ENCODE data around the gene APOH. TPM values are rescaled to one million over a fixed set of nuclear protein-coding genes. Genes with fewer than 3 reads are reported as not detected.

APOH gene
- total RNA-seq, 1 donor from 2014 or later = not detected

DNA sequence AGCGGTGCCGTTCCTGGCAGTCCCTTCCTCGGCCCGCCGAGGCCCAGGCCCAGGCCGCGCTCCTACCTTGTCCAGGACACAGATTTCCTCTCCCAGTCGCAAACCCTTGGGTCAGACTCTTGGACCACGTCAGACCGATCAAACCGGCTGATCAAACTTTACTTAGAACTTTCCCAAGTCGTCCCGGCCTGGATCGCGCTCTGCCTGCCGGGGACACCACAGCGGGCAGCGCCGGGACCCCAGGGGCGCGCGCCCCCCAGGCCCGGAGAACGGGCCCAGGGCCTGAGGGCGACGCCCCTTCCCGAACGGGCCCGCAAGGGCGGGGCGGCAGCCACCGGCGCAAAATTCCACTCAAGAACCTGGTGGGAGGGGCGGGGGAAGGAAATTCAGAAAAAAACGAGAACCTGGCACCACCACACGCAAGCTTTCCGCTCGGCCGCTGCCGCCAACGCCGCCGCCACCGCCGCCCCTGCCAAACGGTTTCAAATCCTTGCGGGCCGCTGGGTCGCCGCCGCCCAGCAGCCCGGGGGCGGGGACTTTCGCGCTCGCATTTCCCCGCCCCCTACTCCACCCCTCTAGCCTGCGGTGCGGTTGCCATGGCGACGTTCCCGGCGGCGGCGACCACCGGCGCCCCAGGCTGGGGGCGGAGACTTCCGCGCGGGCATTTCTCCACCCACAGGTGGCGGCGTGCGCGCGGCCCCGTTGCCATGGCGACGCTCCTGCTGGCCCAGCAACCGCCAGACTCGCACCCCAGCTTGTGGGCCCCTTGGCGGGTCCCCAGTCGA lies 37.4 kb downstream of the APOH start, which contains the start of gene CEP112:
Gene CEP112, minus strand, starts transcription at position 541 of the 785 bp plus-strand sequence.
- DNase-seq = peak; percentile 82

GRCh38 chr17:66190738-66191592 lies 38.2 kb downstream of the APOH start:
- DNase-seq = peak; percentile 63

- DNase-seq = no peak
These were observed 41.5 kb downstream of the APOH start for GRCh38 chr17:66187718-66188117.

DNA sequence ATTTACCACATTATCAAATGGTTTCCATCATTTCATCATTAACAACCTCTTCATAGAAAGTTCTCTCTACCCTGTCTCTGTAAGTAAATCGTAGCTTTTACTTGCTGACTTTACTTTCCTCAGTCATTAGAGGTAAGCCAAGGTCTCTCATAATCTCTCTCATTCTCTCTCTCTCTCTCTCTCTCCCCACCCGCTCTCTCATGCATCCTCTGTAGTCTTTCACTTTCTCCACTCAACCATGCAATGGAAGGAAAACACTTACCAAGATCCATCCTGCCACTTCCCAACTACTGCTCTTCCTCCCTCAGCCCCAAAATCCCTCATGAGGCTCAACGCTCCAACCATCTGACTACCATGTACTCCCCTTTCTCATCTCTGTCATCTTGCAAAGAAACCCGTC lies 43.4 kb downstream of the APOH start:
- no peak for DNase-seq

GRCh38 chr17:66184392-66184791 lies 44.8 kb downstream of the APOH start:
- DNase-seq = no peak

DNA sequence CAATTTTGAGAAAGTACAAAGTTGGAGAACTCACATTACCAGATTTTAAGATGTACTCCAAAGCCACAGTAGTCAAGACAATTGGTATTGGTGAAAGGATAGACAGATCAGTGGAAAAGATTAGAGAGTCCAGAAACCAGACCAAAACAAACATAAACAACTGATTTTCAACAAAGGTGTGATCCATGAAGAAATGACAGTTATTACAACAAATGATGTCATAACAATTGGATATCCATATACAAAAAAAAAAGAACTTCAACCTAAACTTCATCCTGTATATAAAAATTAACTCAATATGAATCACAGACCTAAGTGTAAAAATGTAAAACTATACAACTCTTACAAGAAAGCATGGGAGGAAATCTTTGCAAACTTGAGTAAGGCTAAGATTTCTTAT lies 45.7 kb downstream of the APOH start:
- no peak for DNase-seq

- no peak for DNase-seq
These were observed 50.6 kb downstream of the APOH start for GRCh38 chr17:66178642-66179041.

- DNase-seq = no peak
These were observed 52.2 kb downstream of the APOH start for GRCh38 chr17:66177048-66177447.

DNA sequence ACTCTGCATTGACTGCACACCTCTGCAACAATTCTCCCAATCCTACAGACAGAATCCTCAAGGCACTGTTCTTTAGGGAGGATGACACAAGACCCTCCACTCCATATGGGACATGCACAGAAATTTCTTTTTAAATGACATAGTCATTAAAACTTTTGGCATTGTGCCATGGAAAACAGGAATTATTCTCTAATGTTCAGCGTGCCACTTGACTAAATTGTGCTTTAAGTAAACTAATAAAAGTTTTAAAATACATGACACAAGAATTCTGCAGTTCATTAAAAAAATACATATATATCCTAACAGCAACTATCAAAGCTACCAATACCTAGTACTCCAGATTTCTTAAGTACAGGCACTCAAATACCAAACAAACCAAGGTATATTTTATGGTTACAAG lies 53.3 kb downstream of the APOH start:
- no peak for DNase-seq

DNA sequence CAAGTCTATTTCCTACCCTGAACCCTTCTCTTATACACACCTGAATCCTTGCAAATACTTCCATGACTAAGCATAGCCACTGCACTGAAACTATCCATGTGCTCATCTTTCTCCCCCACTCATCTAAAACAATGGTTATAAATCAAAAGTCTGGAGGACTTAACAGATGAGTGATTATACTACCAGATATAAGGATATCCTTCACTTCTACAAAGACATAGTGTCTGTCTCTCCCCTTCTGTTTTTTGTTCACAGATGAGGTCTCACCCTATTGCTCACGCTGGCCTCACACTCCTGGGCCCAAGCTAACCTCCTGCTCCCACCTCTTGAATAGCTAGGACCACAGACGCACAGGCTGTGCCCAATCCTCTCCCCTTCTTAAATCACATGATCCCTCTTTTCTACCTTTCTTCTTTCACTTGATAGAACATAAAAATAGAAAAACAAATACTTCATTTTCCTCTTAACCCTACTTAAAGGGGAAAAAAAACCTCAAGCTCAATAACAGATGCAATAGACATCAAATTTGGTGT lies 56.5 kb downstream of the APOH start:
- no peak for DNase-seq

GRCh38 chr17:66172144-66172543 lies 57.1 kb downstream of the APOH start:
- no peak for DNase-seq

- DNase-seq = no peak
These were observed 57.5 kb downstream of the APOH start for GRCh38 chr17:66171692-66172091.

DNA sequence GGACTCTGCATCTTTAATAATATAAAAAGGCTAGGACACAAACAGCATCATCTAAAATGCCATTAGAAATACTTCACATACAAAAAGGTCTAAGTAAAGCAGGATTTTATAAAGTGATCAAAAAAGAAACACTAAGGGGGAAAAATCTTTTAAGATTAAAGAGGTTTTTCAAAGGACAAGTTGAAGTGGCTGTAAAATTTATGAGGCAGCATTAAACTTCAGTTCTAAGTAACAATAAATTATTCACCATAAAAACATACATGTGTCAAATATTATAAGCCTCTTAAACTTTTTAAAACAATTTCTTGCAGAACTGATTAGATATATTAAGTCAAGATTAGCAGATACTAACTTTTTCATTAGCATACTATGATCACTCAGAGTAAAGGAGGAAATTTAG lies 58.0 kb downstream of the APOH start:
- DNase-seq = no peak

- DNase-seq = no peak
These were observed 59.4 kb downstream of the APOH start for GRCh38 chr17:66169839-66170238.

GRCh38 chr17:66167189-66167815 lies 61.9 kb downstream of the APOH start:
- DNase-seq = no peak

- DNase-seq = peak; percentile 81
These were observed 63.6 kb downstream of the APOH start for GRCh38 chr17:66165537-66166123.

Other genes starting within 250 kb of the APOH start
- 12.8 and 14.8 TPM in 2 replicates for gene CEP112, start 37.3 kb downstream of the APOH start, total RNA-seq
- gene PRKCA, start 73.2 kb upstream of the APOH start, total RNA-seq = 5.4 and 6.8 TPM in 2 replicates

All from dermis blood vessel endothelial cell (primary cell).